IMR-90 (cell line): ENCODE data around the gene NDUFAF2. TPM values are rescaled to one million over a fixed set of nuclear protein-coding genes. Genes with fewer than 3 reads are reported as not detected.

Experiments used
- ATAC-seq: fragments of 200-7000 bp; cut with Tn5 transposase; 2 replicates; pipeline ENCODE4 v1.9.1; 2020; ENCODE audit warnings: low read depth, mild to moderate bottlenecking, moderate library complexity
- BruUV-seq: library from RNA; stranded (reverse); fragments of 400-500 nt; replicated peaks from 2 replicates; lab custom pipeline; 2021; lab: Mats Ljungman, UMichigan
- CTCF ChIA-PET: fragments of 300-600 bp; formaldehyde crosslinking; extraction: SDS; loops from one replicate; lab custom pipeline; 2021; ENCODE audit warnings: antibody characterized with exemption; lab: Yijun Ruan, JAX
- POLR2A ChIA-PET: fragments of 300-600 bp; sonication (Branson Sonifier 250); formaldehyde crosslinking; loops from one replicate; lab custom pipeline; 2022; ENCODE audit warnings: antibody characterized with exemption; ENCODE audit not compliant: unreplicated experiment; lab: Charles Lee
- DNase-seq: peaks from one replicate; pipeline ENCODE4 v3.0.0; 2013
- H2AFZ ChIP-seq: replicated peaks from 2 replicates; pipeline ENCODE3; 2013; ENCODE audit warnings: low read length, mild to moderate bottlenecking; ENCODE audit not compliant: poor library complexity
- H2AK5ac ChIP-seq: 2 replicates; pipeline ENCODE4 v1.6.1; 2013; ENCODE audit warnings: low read depth, low read length, inconsistent platforms
- H2AK9ac ChIP-seq: replicated peaks from 2 replicates; pipeline ENCODE3; 2013; ENCODE audit warnings: mild to moderate bottlenecking, low read depth, low read length, moderate library complexity; ENCODE audit not compliant: poor library complexity
- H2BK120ac ChIP-seq: 2 replicates; pipeline ENCODE4 v1.6.1; 2013; ENCODE audit warnings: low read depth, low read length, inconsistent platforms
- H2BK15ac ChIP-seq: 3 replicates; pipeline ENCODE4 v1.6.1; 2013; ENCODE audit warnings: low read depth, low read length, inconsistent platforms
- H2BK20ac ChIP-seq: 2 replicates; pipeline ENCODE4 v1.6.1; 2013; ENCODE audit warnings: low read depth, mild to moderate bottlenecking, inconsistent platforms, low read length, moderate library complexity
- H2BK5ac ChIP-seq: 2 replicates; pipeline ENCODE4 v1.6.1; 2013; ENCODE audit warnings: mild to moderate bottlenecking, low read depth, low read length, inconsistent platforms; ENCODE audit not compliant: poor library complexity, severe bottlenecking
- H3K14ac ChIP-seq: replicated peaks from 2 replicates; pipeline ENCODE4 v1.6.1; 2013; ENCODE audit warnings: low read depth, low read length, inconsistent platforms
- H3K18ac ChIP-seq: 2 replicates; pipeline ENCODE4 v1.6.1; 2013; ENCODE audit warnings: low read depth, low read length, control low read depth
- H3K23ac ChIP-seq: 2 replicates; pipeline ENCODE4 v1.6.1; 2013; ENCODE audit warnings: low read depth, low read length, inconsistent platforms
- H3K27ac ChIP-seq: 2 replicates; pipeline ENCODE4 v1.5.1; 2013; ENCODE audit warnings: mild to moderate bottlenecking, control low read depth, low read length; ENCODE audit not compliant: insufficient read depth
- H3K27me3 ChIP-seq: 2 replicates; pipeline ENCODE4 v1.6.1; 2013; ENCODE audit warnings: low read length; ENCODE audit not compliant: control insufficient read depth, insufficient read depth
- H3K36me3 ChIP-seq: 2 replicates; pipeline ENCODE4 v1.6.1; 2013; ENCODE audit warnings: low read length, mixed read lengths; ENCODE audit not compliant: control insufficient read depth, insufficient read depth
- H3K4ac ChIP-seq: 2 replicates; pipeline ENCODE4 v1.6.1; 2013; ENCODE audit warnings: low read depth, low read length, inconsistent platforms
- H3K4me1 ChIP-seq: 2 replicates; pipeline ENCODE4 v1.6.1; 2013; ENCODE audit warnings: low read length, mixed read lengths; ENCODE audit not compliant: control insufficient read depth, insufficient read depth
- H3K4me2 ChIP-seq: 2 replicates; pipeline ENCODE4 v1.6.1; 2013; ENCODE audit warnings: low read depth, mild to moderate bottlenecking, control low read depth, low read length, moderate library complexity
- H3K4me3 ChIP-seq: 2 replicates; pipeline ENCODE4 v1.5.1; 2013; ENCODE audit warnings: low read depth, mild to moderate bottlenecking, control low read depth, low read length, moderate library complexity; ENCODE audit not compliant: insufficient read depth
- H3K56ac ChIP-seq: 2 replicates; pipeline ENCODE4 v1.6.1; 2013; ENCODE audit warnings: low read length, inconsistent platforms; ENCODE audit not compliant: insufficient read depth; ENCODE audit errors: extremely low read depth
- H3K79me1 ChIP-seq, 2 experiments: 2 replicates each; pipeline ENCODE4 v1.6.1; 2013; ENCODE audit warnings: low read length in 2 of 2, inconsistent platforms in 1 of 2, low read depth in 1 of 2
- H3K9ac ChIP-seq: 2 replicates; pipeline ENCODE4 v1.6.1; 2013; ENCODE audit warnings: low read depth, low read length, control low read depth
- H3K9me1 ChIP-seq: 2 replicates; pipeline ENCODE4 v1.6.1; 2013; ENCODE audit warnings: low read length, inconsistent platforms; ENCODE audit not compliant: insufficient read depth
- H3K9me3 ChIP-seq: 2 replicates; pipeline ENCODE4 v1.6.1; 2013; ENCODE audit warnings: low read length; ENCODE audit not compliant: control insufficient read depth, insufficient read depth
- H4K20me1 ChIP-seq: 2 replicates; pipeline ENCODE4 v1.6.1; 2013; ENCODE audit warnings: low read length, inconsistent platforms; ENCODE audit not compliant: insufficient read depth
- H4K5ac ChIP-seq: 2 replicates; pipeline ENCODE4 v1.6.1; 2013; ENCODE audit warnings: mild to moderate bottlenecking, low read depth, low read length, control low read depth
- H4K8ac ChIP-seq, 2 experiments: 2 replicates each; pipeline ENCODE4 v1.6.1; 2013; ENCODE audit warnings: low read depth in 2 of 2, low read length in 2 of 2, control low read depth in 1 of 2, inconsistent platforms in 1 of 2
- H4K91ac ChIP-seq: 2 replicates; pipeline ENCODE4 v1.6.1; 2013; ENCODE audit warnings: low read depth, low read length, inconsistent platforms; ENCODE audit not compliant: insufficient read depth
- CEBPB ChIP-seq: IDR thresholded peaks from 2 replicates; pipeline ENCODE4 v1.6.1; 2012; ENCODE audit warnings: low read depth, low read length, improper control_type of control experiment
- CHD1 ChIP-seq: IDR thresholded peaks from 2 replicates; pipeline ENCODE4 v1.6.1; 2012; ENCODE audit warnings: low read depth, low read length, improper control_type of control experiment
- CTCF ChIP-seq: conservative IDR thresholded peaks from 2 replicates; pipeline ENCODE4 v1.5.1; 2012; ENCODE audit warnings: mild to moderate bottlenecking, low read depth, low read length, improper control_type of control experiment
- FOS ChIP-seq: fragments of 150-350 bp; IDR thresholded peaks from 2 replicates; pipeline ENCODE4 v1.6.1; 2016; ENCODE audit warnings: low read depth, low read length
- RAD21 ChIP-seq: IDR thresholded peaks from 2 replicates; pipeline ENCODE4 v1.6.1; 2012; ENCODE audit warnings: low read length, improper control_type of control experiment
- RFX5 ChIP-seq: IDR thresholded peaks from 2 replicates; pipeline ENCODE4 v1.8.0; 2012; ENCODE audit warnings: low read depth, mild to moderate bottlenecking, low read length, moderate library complexity
- SMC3 ChIP-seq: fragments of 150-350 bp; IDR thresholded peaks from 2 replicates; pipeline ENCODE4 v1.6.1; 2016; ENCODE audit warnings: low read depth, mild to moderate bottlenecking, antibody characterized with exemption, low read length, moderate library complexity
- USF2 ChIP-seq: fragments of 150-350 bp; IDR thresholded peaks from 2 replicates; pipeline ENCODE4 v1.6.1; 2017; ENCODE audit warnings: mild to moderate bottlenecking, antibody characterized with exemption, low read length, low read depth
- WGBS, 2 experiments: methylation state at CpG; one replicate each; pipeline versions ENCODE4 v1.1.5 to v1.1.7; 2013; ENCODE audit warnings: missing lambda C conversion rate in 2 of 2; ENCODE audit not compliant: insufficient read length in 1 of 2; ENCODE audit errors: extremely low coverage in 2 of 2; 5-methylcytosine and 5-hydroxymethylcytosine counted together
- dilution Hi-C: fragments of 300-500 bp; cut with HindIII; formaldehyde crosslinking; loops from one replicate; pipeline ENCODE4 v1.14.3; 2018; ENCODE audit warnings: low sequenced_read_pairs; ENCODE audit not compliant: unreplicated experiment
- in situ Hi-C: fragments of 300-500 bp; cut with MboI; formaldehyde crosslinking; loops from 3 replicates; pipeline ENCODE4 v1.14.3; 2019; ENCODE audit warnings: low sequenced_read_pairs, inconsistent platforms, mixed read lengths
- intact Hi-C: fragments of 100-400 bp; cut with micrococcal nuclease; formaldehyde crosslinking; loops from 2 replicates; pipeline ENCODE4 v1.10.0; 2022
- polyA plus RNA-seq, 3 experiments: library from polyadenylated mRNA; depleted of rRNA; stranded (reverse); fragments of >200 nt; gene quantifications; 2 replicates each; pipeline ENCODE4 v1.2.3, GENCODE V29; 2012; ENCODE audit warnings: low replicate concordance in 1 of 3
- total RNA-seq: library from RNA; depleted of rRNA; stranded (reverse); fragments of >200 nt; gene quantifications from 2 replicates; pipeline ENCODE4 v1.2.3, GENCODE V29; 2012

NDUFAF2 gene
- total and polyA plus RNA-seq, 2 of the 4 experiments (the other 2 are of a cell fraction): 11.8 to 24.7 TPM

- H3K9ac ChIP-seq: no peak overlapping the region
- DNase-seq (peak; percentile 13), ATAC-seq (no peak)
- no peak overlapping the region for H3K4me3 ChIP-seq
- H3K23ac ChIP-seq: no peak overlapping the region
- H3K4me1 ChIP-seq: no peaks in the 10 kb centered on the region
- no peak for TF ChIP-seq SMC3
- peak; percentile 44 for TF ChIP-seq RAD21
- TF ChIP-seq FOS: no peak
- no peak for TF ChIP-seq USF2
- no peak for TF ChIP-seq RFX5
- no peak for TF ChIP-seq CEBPB
- TF ChIP-seq CTCF: peak; percentile 46
- no peak for TF ChIP-seq CHD1
- H3K56ac ChIP-seq: no peak overlapping the region
- in situ Hi-C loops: no loop called here
- H3K27ac ChIP-seq: no peak overlapping the region
- CTCF ChIA-PET: interaction anchor here (0.8 to 1.2 kb wide), 2 partner anchors 13 to 16 kb away, joined by 3 read pairs; no protein-coding TSS in a partner anchor
- no CpG with 5 or more reads among the region's 5 CpGs for WGBS, 2 experiments
- no peak overlapping the region for H2AK9ac ChIP-seq
- no peak overlapping the region for H3K4ac ChIP-seq
- H3K4me2 ChIP-seq: no peak overlapping the region
- peak overlapping the region; percentile 48; the same call in 1 of the 2 replicates for H4K5ac ChIP-seq
- POLR2A ChIA-PET: no interaction called here
- H2BK5ac ChIP-seq: no peak overlapping the region
- no peaks in the 10 kb centered on the region for H3K9me3 ChIP-seq
- H3K27me3 ChIP-seq: no peaks in the 10 kb centered on the region
- no peak overlapping the region for H3K14ac ChIP-seq
- H2BK15ac ChIP-seq: no peak overlapping the region
- H4K8ac ChIP-seq: no peak overlapping the region
- no peak overlapping the region for H2BK20ac ChIP-seq
- no peak overlapping the region for H3K18ac ChIP-seq
- H3K36me3 ChIP-seq: no peaks in the 10 kb centered on the region
- no peaks in the 10 kb centered on the region for H4K20me1 ChIP-seq
- H4K91ac ChIP-seq: no peak overlapping the region
- dilution Hi-C loops: no loop called here
- peaks cover 10 to 18% of the 10 kb centered on the region in 2 experiments; a peak in 3 of 4 replicates for H3K79me1 ChIP-seq
- no peak overlapping the region for H2AFZ ChIP-seq
- BruUV-seq: no TSS peak
- intact Hi-C loops: no loop called here
- H2BK120ac ChIP-seq: no peak overlapping the region
- H2AK5ac ChIP-seq: no peak overlapping the region
- H3K9me1 ChIP-seq: no peaks in the 10 kb centered on the region
Observed at GRCh38 chr5:61010467-61011454, 65.8 kb downstream of the NDUFAF2 start.
